GM12801 (cell line): ENCODE data around the gene VSX2.

Experiments used
- TF ChIP-seq, protein P1 (sequence below): IDR thresholded peaks from one replicate; pipeline ENCODE4 v1.5.1; 2011; ENCODE audit warnings: control low read depth; ENCODE audit not compliant: insufficient read length; ENCODE audit errors: extremely low read depth

VSX2 gene

DNA sequence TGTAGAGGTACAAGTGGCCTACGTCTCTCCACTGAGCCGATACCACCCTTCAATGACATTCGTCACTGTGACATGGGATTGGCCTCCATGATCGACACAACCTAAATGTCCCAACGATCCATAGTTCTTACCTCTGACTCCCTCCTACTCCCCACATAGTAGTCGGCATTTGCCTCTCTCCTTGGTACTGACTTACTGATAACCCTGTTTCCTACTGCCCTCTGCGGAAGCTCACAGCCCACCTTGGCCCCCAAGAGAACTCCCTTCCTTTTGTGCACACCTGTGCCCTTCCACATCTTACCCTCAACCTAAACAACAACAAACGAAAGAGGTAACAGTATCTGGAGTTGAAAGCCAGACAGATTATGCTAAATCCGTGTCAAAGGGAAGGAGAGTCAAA is 23.9 kb downstream of the VSX2 start:
- TF ChIP-seq, protein P1, sequence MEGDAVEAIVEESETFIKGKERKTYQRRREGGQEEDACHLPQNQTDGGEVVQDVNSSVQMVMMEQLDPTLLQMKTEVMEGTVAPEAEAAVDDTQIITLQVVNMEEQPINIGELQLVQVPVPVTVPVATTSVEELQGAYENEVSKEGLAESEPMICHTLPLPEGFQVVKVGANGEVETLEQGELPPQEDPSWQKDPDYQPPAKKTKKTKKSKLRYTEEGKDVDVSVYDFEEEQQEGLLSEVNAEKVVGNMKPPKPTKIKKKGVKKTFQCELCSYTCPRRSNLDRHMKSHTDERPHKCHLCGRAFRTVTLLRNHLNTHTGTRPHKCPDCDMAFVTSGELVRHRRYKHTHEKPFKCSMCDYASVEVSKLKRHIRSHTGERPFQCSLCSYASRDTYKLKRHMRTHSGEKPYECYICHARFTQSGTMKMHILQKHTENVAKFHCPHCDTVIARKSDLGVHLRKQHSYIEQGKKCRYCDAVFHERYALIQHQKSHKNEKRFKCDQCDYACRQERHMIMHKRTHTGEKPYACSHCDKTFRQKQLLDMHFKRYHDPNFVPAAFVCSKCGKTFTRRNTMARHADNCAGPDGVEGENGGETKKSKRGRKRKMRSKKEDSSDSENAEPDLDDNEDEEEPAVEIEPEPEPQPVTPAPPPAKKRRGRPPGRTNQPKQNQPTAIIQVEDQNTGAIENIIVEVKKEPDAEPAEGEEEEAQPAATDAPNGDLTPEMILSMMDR: no peak

DNA sequence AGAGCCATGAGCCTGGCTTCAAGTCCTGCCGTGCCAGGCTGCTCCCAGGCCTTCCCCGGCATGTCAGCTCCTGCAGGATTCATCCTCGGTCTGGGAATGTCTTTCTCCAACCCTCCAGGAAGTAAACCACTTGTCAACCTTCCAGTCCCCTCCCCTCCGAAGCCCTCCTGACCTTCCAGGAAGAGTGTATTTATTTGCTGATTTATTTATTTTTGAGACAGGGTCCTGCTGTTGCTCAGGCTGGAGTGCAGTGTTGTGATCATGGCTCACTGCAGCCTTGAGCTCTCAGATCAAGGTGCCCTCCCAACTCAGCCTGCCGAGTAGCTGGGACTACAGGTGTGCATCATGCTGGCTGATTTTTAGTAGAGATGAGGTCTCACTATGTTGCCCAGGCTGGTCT is 24.7 kb downstream of the VSX2 start:
- TF ChIP-seq, protein P1: no peak

DNA sequence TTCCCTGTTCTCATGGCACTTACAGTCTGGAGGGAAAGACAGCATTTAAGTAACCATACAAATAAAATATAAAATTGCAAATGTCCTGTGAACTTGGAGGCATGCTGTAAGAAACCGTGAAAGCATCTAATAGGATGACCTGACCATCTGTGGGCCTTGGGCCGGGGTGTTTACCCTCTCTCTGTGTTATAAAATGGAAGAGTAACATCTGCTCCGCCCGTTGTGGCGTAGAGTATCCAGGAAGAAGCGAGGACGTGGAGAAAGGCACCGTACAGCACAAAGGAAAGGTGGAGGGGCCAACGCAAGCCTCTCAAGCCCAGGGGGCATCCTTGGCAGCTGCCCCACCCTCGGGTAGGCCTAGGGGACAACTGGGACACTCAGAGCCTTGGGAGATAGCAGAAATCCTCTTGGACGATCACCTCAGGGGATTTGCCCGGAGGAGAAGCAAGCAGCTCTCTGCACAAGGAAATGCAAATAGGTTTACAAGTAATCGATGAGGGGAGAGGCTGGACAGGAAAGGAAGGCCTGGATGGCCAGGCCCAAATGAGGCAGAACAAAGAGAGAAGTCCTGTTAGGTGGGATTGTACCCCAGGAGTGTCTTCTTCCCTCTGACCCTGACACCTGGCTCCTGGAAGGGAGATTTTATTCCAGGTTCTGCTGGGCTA is 26.2 kb downstream of the VSX2 start:
- TF ChIP-seq, protein P1: no peak

DNA sequence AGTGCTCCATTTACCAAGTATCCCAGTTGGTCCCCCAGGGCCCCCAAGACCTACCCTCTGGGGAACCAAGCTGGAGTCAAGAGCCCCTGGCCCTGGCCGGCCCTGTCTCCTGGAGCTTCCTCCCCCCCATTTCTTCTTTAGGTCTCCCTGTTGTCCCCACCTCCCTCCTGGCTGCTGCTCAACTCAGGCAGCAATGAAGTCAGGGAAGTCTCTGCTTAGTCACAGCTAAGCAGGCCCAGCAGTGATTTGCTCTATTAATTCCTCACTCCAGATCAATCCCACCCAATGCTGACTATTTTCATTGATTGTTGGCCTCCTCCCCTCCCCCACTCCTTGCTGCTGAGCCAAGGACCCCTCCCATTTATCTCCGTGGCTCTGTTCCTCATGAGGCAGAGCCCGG is 28.3 kb downstream of the VSX2 start:
- TF ChIP-seq, protein P1: no peak

DNA sequence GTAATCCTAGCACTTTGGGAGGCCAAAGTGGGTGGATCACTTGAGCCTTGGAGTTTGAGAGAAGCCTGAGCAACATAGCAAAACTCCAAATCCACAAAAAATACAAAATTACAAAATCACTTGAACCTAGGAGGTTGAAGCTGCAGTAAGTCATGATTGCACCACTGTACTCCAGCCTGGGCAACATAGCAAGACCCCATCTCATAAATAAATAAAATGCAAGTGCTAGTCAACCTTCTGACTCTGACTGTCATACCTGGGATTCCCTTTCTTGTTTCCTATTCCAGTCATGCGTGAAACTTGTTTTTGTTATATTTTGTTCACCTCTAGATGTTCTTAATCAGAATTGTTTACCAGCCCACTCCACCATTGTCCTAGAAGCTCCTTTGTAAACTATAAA is 32.1 kb downstream of the VSX2 start:
- TF ChIP-seq, protein P1: no peak

DNA sequence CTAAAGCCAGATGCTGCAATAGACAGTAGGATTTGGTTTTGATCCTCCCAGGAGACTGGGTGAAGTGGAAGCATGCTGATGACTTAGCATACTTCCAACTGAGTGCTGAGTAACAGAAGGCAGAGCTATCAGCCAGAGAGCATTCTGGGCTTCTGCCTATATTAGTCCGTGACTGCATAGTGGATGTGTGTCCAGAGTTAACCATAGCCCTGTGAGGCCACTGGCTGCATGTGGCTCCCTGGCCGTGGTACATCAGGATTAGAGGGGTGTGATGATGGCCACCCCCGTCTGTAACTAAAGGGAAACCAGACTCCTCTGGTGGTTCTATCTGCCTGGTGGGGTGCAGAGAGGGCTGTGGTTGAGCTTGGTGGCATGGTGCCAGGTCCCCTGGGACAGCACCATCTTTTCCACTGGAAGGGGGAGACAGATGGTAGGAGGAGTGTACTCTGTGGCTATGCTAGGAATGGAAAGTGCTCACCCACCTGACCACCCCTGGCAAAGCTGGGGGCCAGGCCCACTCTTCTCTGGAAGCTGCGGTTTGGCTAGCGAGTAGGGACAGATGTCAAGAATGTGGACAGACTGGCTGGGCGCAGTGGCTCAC is 36.1 kb downstream of the VSX2 start:
- TF ChIP-seq, protein P1: no peak

DNA sequence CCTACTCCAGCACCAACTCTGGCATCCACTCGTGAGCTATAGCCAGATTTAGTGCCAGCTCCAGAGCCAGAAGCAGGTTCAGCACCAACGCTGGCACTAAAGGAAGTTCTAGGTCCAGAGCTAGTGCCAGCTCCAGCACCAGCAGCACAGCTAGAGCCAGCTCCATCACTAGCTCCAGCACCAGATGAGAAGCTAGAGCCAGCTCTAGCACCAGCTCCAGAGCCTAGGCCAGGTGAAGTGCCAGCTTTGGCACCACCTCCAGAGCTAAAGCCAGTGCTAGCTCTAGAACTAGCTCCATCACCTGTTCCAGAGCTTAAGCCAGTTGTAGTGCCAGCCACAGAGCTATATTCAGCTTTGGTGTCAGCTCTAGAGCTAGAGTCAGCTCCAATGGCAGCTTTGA is 38.8 kb downstream of the VSX2 start:
- TF ChIP-seq, protein P1: no peak
